Measurements from ENCODE around the gene UBE2N. TPM values are rescaled to one million over a fixed set of nuclear protein-coding genes. Genes with fewer than 3 reads are reported as not detected.
A peak's percentile ranks its signal among the peaks of the same experiment; 100 is the strongest.

The UBE2N gene
- total and polyA plus RNA-seq, 12 donors: 35.5 to 109 (median 95.5) TPM

- intact Hi-C loops (cut with DNase I): no loop called here
- 0 to 1% methylated on average over 36 of the region's 36 CpGs for WGBS, 2 donors
These were observed 25.7 kb upstream of the UBE2N start, which contains the start of gene MRPL42 for GRCh38 chr12:93467351-93468007. TSS of gene MRPL42 (plus strand) at chr12:93467514. CDS start at chr12:93469286, 1,772 bp downstream.

GRCh38 chr12:93466625-93467350 lies 25.0 kb upstream of the UBE2N start:
- Histone ChIP-seq H3K4me3 (peak overlapping the region in 8 of 10 donors; percentile 56 to 90 (median 74)), H3K4me1 (peaks cover 0 to 33% (median 23%) of the 10 kb centered on the region in 9 donors), H3K36me3 (peaks cover 0 to 24% (median 2%) of the 10 kb centered on the region in 9 donors), H3K27me3 (no peaks in the 10 kb centered on the region), H3K27ac (peak overlapping the region in 7 of 10 donors; percentile 81 to 97 (median 89)), H3K9me3 (no peaks in the 10 kb centered on the region)
- ATAC-seq: peak in 5 of 8 donors; percentile 25 to 57 (median 30)
- DNase-seq: peak; percentile 10 to 15
- intact Hi-C loops (cut with DNase I): no loop called here
- WGBS, 2 donors: 90 to 94% methylated on average over 9 of the region's 9 CpGs
- no peak for TF ChIP-seq CTCF (IDR thresholded peaks at IDR 0.05)

More at GRCh38 chr12:93467351-93468007, 25.7 kb upstream of the UBE2N start, which contains the start of gene MRPL42:
- peak within 1 kb of the TSS in 9 of 10 donors; percentile 81 to 97 (median 89) for H3K27ac ChIP-seq
- no peaks in the 10 kb centered on the region for H3K9me3 ChIP-seq
- peaks cover 0 to 31% (median 9%) of the 10 kb centered on the region in 9 donors for H3K36me3 ChIP-seq
- H3K4me1 ChIP-seq: peaks cover 0 to 33% (median 23%) of the 10 kb centered on the region in 9 donors
- DNase-seq (peak; percentile 90 to 91), ATAC-seq (peak; percentile 96 to 98 (median 98))
- peak within 1 kb of the TSS; percentile 52 to 90 (median 68) for H3K4me3 ChIP-seq
- TF ChIP-seq CTCF (IDR thresholded peaks at IDR 0.05): peak; percentile 47 to 96 (median 70)
- no peaks in the 10 kb centered on the region for H3K27me3 ChIP-seq

GRCh38 chr12:93465841-93466240 lies 24.1 kb upstream of the UBE2N start:
- H3K9me3 ChIP-seq: no peaks in the 10 kb centered on the region
- ATAC-seq (no peak), DNase-seq (no peak)
- H3K27ac ChIP-seq: no peak overlapping the region
- no peaks in the 10 kb centered on the region for H3K27me3 ChIP-seq
- no peak overlapping the region for H3K4me3 ChIP-seq
- H3K4me1 ChIP-seq: peaks cover 0 to 34% (median 23%) of the 10 kb centered on the region in 9 donors
- H3K36me3 ChIP-seq: peaks cover 0 to 15% (median 0%) of the 10 kb centered on the region in 9 donors
- intact Hi-C loops (cut with DNase I): no loop called here
- 96 to 97% methylated on average over 5 of the region's 5 CpGs for WGBS, 2 donors
- no peak for TF ChIP-seq CTCF (IDR thresholded peaks at IDR 0.05)

GRCh38 chr12:93461503-93461902 lies 19.8 kb upstream of the UBE2N start:
- Histone ChIP-seq H3K36me3 (no peaks in the 10 kb centered on the region), H3K4me1 (peaks cover 0 to 17% (median 0%) of the 10 kb centered on the region in 9 donors), H3K27ac (no peak overlapping the region), H3K9me3 (no peaks in the 10 kb centered on the region), H3K27me3 (no peaks in the 10 kb centered on the region), H3K4me3 (no peak overlapping the region)
- TF ChIP-seq CTCF (IDR thresholded peaks at IDR 0.05): no peak
- DNase-seq (no peak), ATAC-seq (no peak)
- intact Hi-C loops (cut with DNase I): no loop called here
- WGBS, 2 donors: 84 to 93% methylated on average over 3 of the region's 3 CpGs
